ENCODE data around the gene SCN1B.
"Not testable (repeated sequence)": the region's sequence is repeated elsewhere in the genome, so short reads cannot be mapped to it uniquely, and the experiment has no call there.

Gene SCN1B

DNA sequence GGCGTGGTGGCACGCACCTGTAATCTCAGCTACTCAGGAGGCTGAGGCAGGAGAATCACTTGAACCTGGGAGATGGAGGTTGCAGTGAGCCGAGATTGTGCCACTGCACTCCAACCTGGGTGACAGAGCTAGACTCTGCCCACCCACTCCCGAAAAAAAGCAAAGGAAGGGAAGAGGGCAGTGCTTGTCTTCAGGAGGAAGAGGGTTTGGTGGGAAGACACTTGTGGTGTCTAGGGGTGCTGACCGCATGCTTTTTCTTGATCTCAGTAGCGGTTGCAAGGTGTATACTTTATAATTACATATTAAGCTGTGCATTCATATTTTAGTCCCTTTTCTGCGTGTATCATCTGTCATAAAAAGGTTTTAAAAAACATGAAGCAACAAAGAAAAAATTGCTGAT, 37.7 kb upstream of the SCN1B start:
- not testable (repeated sequence) for H3K27me3 ChIP-seq (ENCODE audit: control insufficient read depth, insufficient read depth, low read length, poor library complexity, severe bottlenecking); H3K27ac ChIP-seq (ENCODE audit: insufficient read depth, low read depth, low read length, poor library complexity, severe bottlenecking); H3K36me3 ChIP-seq (ENCODE audit: control insufficient read depth, insufficient read depth, low read length); H3K9me3 ChIP-seq (ENCODE audit: control insufficient read depth, low read length); H3K4me3 ChIP-seq (ENCODE audit: insufficient read depth, low read depth, low read length); H3K4me1 ChIP-seq (ENCODE audit: control insufficient read depth, insufficient read depth, low read length)
- WGBS, 2 experiments: 90 to 95% methylated on average over 5 to 6 of the region's 7 CpGs

DNA sequence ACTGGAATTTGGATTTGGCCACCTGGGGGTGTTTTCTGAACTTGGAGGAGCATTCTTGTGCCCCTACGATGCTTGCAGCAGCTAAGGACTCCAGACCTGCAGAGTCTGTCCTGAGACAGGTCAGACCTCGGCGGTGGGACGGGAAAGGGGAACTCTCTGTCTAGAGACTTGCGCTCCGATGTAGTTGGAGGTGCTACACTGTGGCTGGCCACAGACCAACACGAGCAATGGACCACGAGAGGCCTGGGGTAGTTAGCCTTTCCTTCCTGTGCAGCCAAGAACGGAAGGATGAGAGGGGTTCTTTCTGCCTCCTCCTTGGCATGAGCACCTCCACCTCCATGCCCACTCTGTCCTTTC, 36.0 kb upstream of the SCN1B start:
- Histone ChIP-seq H3K9me3 (ENCODE audit: control insufficient read depth, low read length) (no peaks in the 10 kb centered on the region), H3K4me3 (ENCODE audit: insufficient read depth, low read depth, low read length) (no peak overlapping the region), H3K27me3 (ENCODE audit: control insufficient read depth, insufficient read depth, low read length, poor library complexity, severe bottlenecking) (no peaks in the 10 kb centered on the region), H3K4me1 (ENCODE audit: control insufficient read depth, insufficient read depth, low read length) (no peaks in the 10 kb centered on the region), H3K27ac (ENCODE audit: insufficient read depth, low read depth, low read length, poor library complexity, severe bottlenecking) (no peak overlapping the region), H3K36me3 (ENCODE audit: control insufficient read depth, insufficient read depth, low read length) (no peaks in the 10 kb centered on the region)
- 88 to 90% methylated on average over 9 of the region's 9 CpGs for WGBS, 2 experiments

DNA sequence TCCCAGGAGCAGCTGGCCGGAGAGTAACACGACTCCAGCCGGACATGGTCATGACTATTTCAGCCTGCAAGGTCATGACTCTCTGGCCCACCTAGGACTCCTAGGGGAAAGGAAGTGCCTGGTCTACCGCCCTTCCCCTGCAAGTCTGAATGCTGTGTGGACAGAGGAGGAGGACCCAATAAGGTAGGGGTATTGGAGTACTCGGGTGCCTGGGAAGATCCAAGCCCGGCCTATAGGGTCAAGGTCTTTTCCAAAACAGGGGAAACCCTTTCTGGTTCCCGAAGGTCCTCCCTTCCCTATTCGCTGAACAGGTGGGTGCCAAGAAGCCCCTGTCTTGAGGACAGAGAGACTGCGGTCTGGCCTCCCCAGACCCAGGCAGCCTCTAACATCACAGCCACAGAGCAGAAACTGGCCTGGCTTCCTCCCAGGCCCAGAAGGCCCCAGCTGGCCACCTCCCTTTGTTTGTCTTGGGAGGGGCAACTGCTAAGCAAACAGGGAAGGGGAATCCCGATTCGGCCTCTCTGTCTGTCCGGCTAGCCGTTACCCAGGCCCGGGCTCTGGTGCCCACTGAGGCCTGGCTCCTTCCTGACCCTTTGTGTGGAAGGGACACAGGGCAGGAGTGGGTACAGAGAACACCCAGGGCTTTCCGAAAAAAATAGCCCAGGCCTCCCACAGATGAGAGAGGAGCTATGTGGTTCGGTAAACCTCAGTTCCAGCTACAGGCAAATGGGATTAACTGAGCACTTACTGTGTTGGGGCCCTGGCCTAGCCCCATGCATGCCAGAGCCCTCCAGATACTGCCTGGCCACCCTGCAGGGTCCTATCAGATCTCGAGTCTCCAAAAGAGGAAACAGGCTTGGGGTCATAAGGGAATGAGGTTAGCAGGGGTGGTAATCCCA, 35.4 kb upstream of the SCN1B start:
- no peak overlapping the region for H3K4me3 ChIP-seq (ENCODE audit: insufficient read depth, low read depth, low read length)
- H3K27ac ChIP-seq (ENCODE audit: insufficient read depth, low read depth, low read length, poor library complexity, severe bottlenecking): no peak overlapping the region
- H3K36me3 ChIP-seq (ENCODE audit: control insufficient read depth, insufficient read depth, low read length): no peaks in the 10 kb centered on the region
- no peaks in the 10 kb centered on the region for H3K27me3 ChIP-seq (ENCODE audit: control insufficient read depth, insufficient read depth, low read length, poor library complexity, severe bottlenecking)
- H3K9me3 ChIP-seq (ENCODE audit: control insufficient read depth, low read length): no peaks in the 10 kb centered on the region
- H3K4me1 ChIP-seq (ENCODE audit: control insufficient read depth, insufficient read depth, low read length): no peaks in the 10 kb centered on the region
- 94% methylated on average over 17 of the region's 17 CpGs for WGBS, 2 experiments

DNA sequence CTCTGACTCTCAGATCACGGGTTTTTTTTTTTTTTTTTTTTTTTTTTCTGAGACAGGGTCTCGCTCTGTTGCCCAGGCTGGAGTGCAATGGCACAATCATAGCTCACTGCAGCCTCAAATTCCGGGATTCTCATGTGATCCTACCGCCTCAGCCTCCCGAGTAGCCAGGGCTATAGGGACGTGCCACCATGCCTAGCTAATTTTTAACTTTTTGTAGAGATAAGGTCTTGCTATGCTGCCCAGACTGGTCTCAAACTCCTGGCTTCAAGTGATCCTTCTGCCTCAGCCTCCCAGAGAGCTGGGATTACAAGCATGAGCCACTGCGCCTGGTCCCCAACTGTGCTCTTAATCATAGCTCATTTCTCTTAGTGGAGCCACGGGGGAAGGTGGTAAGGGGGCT, 34.7 kb upstream of the SCN1B start:
- 91 to 94% methylated on average over 8 of the region's 8 CpGs for WGBS, 2 experiments
- Histone ChIP-seq H3K4me3 (ENCODE audit: insufficient read depth, low read depth, low read length) (no peak overlapping the region), H3K36me3 (ENCODE audit: control insufficient read depth, insufficient read depth, low read length) (no peaks in the 10 kb centered on the region)

DNA sequence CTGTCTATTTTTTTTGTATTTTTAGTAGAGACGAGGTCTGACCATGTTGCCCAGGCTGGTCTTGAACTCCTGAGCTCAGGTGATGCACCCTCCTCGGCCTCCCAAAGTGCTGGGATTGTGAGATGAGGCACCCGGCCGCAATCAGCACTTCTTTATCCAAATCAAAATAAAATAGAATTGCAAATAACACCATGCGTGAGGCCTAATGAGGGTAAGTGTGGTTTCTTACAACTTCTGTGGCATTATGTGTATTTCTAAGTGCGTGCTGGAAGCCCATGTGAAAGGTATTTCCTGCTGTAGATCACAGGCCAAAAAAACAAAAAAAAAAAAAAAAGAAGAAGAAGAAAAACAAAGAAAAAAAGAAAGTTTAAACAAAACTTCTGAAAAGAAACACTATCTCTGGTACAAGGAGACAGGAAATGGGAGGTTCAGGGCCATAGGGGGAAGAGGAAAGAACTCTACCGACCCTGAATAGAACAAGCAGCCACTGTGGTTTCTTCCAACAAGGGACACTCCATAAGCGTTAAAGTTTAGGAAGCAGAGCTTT, 33.1 kb upstream of the SCN1B start:
- Histone ChIP-seq H3K4me1 (ENCODE audit: control insufficient read depth, insufficient read depth, low read length) (peaks cover 3% of the 10 kb centered on the region), H3K9me3 (ENCODE audit: control insufficient read depth, low read length) (no peaks in the 10 kb centered on the region), H3K4me3 (ENCODE audit: insufficient read depth, low read depth, low read length) (no peak overlapping the region), H3K27ac (ENCODE audit: insufficient read depth, low read depth, low read length, poor library complexity, severe bottlenecking) (no peak overlapping the region), H3K36me3 (ENCODE audit: control insufficient read depth, insufficient read depth, low read length) (no peaks in the 10 kb centered on the region), H3K27me3 (ENCODE audit: control insufficient read depth, insufficient read depth, low read length, poor library complexity, severe bottlenecking) (no peaks in the 10 kb centered on the region)
- WGBS, 2 experiments: 77 to 86% methylated on average over 8 of the region's 8 CpGs

More for the DNA sequence above, 34.7 kb upstream of the SCN1B start:
- H3K9me3 ChIP-seq (ENCODE audit: control insufficient read depth, low read length): no peaks in the 10 kb centered on the region
- no peaks in the 10 kb centered on the region for H3K4me1 ChIP-seq (ENCODE audit: control insufficient read depth, insufficient read depth, low read length)
- H3K27ac ChIP-seq (ENCODE audit: insufficient read depth, low read depth, low read length, poor library complexity, severe bottlenecking): no peak overlapping the region
- H3K27me3 ChIP-seq (ENCODE audit: control insufficient read depth, insufficient read depth, low read length, poor library complexity, severe bottlenecking): no peaks in the 10 kb centered on the region

DNA sequence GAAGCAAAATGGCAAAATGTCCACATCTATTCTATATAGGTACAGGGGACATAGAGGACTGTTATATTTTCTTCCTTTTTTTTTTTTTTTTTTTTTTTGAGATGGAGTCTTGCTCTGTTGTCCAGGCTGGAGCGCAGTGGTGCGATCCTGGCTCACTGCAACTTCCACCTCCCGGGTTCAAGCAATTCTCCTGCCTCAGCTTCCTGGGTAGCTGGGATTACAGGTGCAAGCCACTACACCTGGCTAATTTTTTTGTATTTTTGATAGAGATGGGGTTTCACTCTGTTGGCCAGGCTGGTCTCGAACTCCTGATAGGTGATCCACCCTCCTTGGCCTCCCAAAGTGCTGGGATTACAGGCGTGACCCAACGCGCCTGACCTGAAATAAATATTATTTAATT, 32.0 kb upstream of the SCN1B start:
- not testable (repeated sequence) for H3K27ac ChIP-seq (ENCODE audit: insufficient read depth, low read depth, low read length, poor library complexity, severe bottlenecking); H3K27me3 ChIP-seq (ENCODE audit: control insufficient read depth, insufficient read depth, low read length, poor library complexity, severe bottlenecking)
- WGBS, 2 experiments: 91 to 95% methylated on average over 4 of the region's 7 CpGs

DNA sequence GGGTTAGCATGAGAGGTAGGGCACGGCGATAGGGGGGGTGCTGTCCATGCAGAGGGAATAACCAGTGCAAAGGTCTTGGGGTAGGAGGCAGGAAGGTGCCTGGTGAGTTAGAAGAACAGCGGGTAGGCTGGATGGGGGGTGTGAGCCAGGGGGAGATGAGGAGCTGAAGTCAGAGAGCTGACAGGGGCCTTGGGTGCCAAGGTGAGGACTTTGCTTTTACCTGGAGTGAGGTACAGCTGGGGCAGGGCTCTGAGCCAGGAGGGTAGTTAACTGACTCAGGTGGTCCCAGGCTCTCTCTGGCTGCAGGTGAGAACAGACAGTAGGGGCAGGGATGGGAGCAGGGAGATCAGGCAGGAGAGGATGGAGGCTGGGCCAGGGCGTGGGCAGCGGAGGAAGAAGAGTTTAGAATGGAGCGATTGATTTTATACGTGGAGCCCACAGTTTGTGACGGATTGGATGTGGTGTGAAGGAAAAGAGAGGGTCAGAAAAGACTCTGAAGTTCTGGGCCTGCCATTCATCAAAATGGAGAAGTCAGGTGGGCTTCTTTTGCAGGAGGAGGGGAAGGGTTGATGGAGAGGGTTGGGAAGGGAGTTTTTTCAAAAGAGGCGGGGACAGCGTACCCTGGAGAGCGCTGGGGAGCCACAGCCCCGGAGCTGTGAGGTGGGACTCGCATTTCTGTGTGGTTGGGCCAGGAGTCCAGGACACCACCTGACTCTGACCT, 31.3 kb upstream of the SCN1B start:
- Histone ChIP-seq H3K36me3 (ENCODE audit: control insufficient read depth, insufficient read depth, low read length) (no peaks in the 10 kb centered on the region), H3K9me3 (ENCODE audit: control insufficient read depth, low read length) (no peaks in the 10 kb centered on the region), H3K27ac (ENCODE audit: insufficient read depth, low read depth, low read length, poor library complexity, severe bottlenecking) (peak overlapping the region; percentile 92), H3K4me1 (ENCODE audit: control insufficient read depth, insufficient read depth, low read length) (peaks cover 12% of the 10 kb centered on the region), H3K27me3 (ENCODE audit: control insufficient read depth, insufficient read depth, low read length, poor library complexity, severe bottlenecking) (no peaks in the 10 kb centered on the region), H3K4me3 (ENCODE audit: insufficient read depth, low read depth, low read length) (peak overlapping the region; percentile 57)
- 29 to 33% methylated on average over 13 of the region's 13 CpGs for WGBS, 2 experiments

More for the DNA sequence above, 32.0 kb upstream of the SCN1B start:
- H3K4me3 ChIP-seq (ENCODE audit: insufficient read depth, low read depth, low read length); H3K36me3 ChIP-seq (ENCODE audit: control insufficient read depth, insufficient read depth, low read length); H3K9me3 ChIP-seq (ENCODE audit: control insufficient read depth, low read length): not testable (repeated sequence)
- H3K4me1 ChIP-seq (ENCODE audit: control insufficient read depth, insufficient read depth, low read length): peaks cover 11% of the 10 kb centered on the region

DNA sequence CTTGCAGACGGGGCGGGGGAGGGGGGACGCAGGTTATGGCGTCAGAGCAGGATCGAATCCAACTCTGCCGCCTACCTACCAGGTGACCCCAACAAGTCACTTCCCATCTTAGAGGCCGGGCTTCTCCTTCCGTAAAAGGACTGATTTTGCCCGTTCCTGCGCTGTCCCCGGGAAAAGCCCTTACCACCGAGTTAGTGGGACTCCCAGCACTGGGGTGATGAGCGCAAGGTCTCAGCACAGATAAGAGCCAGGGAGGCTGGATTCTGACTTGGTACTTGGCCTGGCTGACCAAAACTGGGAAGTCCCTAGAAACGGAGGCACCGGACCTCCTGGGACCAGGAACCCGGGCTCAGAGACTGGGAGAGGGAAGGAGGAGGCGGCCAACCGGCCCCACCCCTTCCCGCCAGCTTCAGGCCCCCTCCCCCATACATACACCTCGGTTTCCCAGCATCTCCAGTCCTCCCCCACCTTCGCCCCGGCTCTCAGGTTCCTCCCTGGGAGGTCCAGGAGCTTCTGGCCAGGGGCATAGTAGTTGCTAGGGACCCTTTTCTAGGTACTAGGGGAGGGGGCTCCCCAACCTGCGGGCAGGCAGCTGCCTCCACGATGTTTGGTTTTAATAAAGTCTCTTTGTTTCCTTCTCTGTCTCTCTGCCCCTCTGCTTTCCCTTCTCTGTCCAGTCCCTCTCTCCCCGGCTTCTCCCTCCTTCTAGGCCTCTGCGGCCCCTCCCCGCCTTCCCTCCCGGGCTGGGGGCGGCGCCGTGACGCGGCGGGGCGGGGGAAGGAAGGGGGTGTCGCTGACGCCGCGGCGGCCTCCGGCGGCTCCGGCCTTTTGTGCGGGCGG, 30.6 kb upstream of the SCN1B start, which contains the start of gene GRAMD1A:
GRAMD1A (plus strand) TSS at position 826 of the 840 bp plus-strand sequence. CDS start 156 bp downstream, outside the sequence.
- WGBS, 2 experiments: 1% methylated on average over 44 to 45 of the region's 45 CpGs
- H3K4me3 ChIP-seq (ENCODE audit: insufficient read depth, low read depth, low read length): peak within 1 kb of the TSS; percentile 57
- H3K9me3 ChIP-seq (ENCODE audit: control insufficient read depth, low read length): no peaks in the 10 kb centered on the region
- peak within 1 kb of the TSS; percentile 92 for H3K27ac ChIP-seq (ENCODE audit: insufficient read depth, low read depth, low read length, poor library complexity, severe bottlenecking)
- no peaks in the 10 kb centered on the region for H3K36me3 ChIP-seq (ENCODE audit: control insufficient read depth, insufficient read depth, low read length)
- H3K27me3 ChIP-seq (ENCODE audit: control insufficient read depth, insufficient read depth, low read length, poor library complexity, severe bottlenecking): no peaks in the 10 kb centered on the region
- H3K4me1 ChIP-seq (ENCODE audit: control insufficient read depth, insufficient read depth, low read length): peaks cover 12% of the 10 kb centered on the region

DNA sequence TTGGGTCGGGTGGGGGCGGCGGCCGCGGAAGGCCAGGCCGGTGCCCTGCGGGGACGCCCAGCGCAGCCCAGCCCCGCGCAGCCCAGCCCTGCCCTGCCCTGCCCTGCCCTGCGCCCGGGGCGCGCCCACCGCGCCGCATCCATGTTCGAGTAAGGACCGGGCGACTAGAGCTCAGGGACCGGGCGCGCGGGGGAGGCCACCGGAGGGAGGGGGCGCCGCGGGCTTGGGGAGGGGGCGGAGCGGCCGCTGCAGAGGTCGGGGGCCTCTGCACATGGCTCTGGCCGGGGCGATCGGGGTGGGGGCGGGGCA, 30.0 kb upstream of the SCN1B start:
- no peaks in the 10 kb centered on the region for H3K9me3 ChIP-seq (ENCODE audit: control insufficient read depth, low read length)
- no peaks in the 10 kb centered on the region for H3K27me3 ChIP-seq (ENCODE audit: control insufficient read depth, insufficient read depth, low read length, poor library complexity, severe bottlenecking)
- H3K4me3 ChIP-seq (ENCODE audit: insufficient read depth, low read depth, low read length): peak overlapping the region; percentile 57
- WGBS, 2 experiments: 1% methylated on average over 37 of the region's 37 CpGs
- H3K36me3 ChIP-seq (ENCODE audit: control insufficient read depth, insufficient read depth, low read length): peaks cover under 1% of the 10 kb centered on the region
- no peak overlapping the region for H3K27ac ChIP-seq (ENCODE audit: insufficient read depth, low read depth, low read length, poor library complexity, severe bottlenecking)
- peaks cover 12% of the 10 kb centered on the region for H3K4me1 ChIP-seq (ENCODE audit: control insufficient read depth, insufficient read depth, low read length)

Measured in ectodermal cell (in vitro differentiated cells).